ENCODE results near the gene EFHC1. TPM values are rescaled to one million over a fixed set of nuclear protein-coding genes. Genes with fewer than 3 reads are reported as not detected.
A peak's percentile ranks its signal among the peaks of the same experiment; 100 is the strongest.

The EFHC1 gene
- total RNA-seq, 1 donor from 2014 or later, result 14.1 TPM

GRCh38 chr6:52513464-52513863 is 93.3 kb downstream of the EFHC1 start:
- H3K4me1 ChIP-seq (ENCODE audit: control insufficient read depth in 3 of 3, insufficient read depth in 3 of 3, low read length in 3 of 3), result peaks cover 36 to 59% (median 55%) of the 10 kb centered on the region in 3 donors
- H3K9ac ChIP-seq (ENCODE audit: low read depth in 1 of 3, low read length in 3 of 3), result no peak overlapping the region
- peaks cover 2 to 13% (median 5%) of the 10 kb centered on the region in 3 donors for H3K36me3 ChIP-seq (ENCODE audit: control insufficient read depth in 3 of 3, insufficient read depth in 3 of 3, low read length in 3 of 3)
- no peak overlapping the region for H3K4me3 ChIP-seq (ENCODE audit: low read length in 3 of 3)
- H3K9me3 ChIP-seq (ENCODE audit: control insufficient read depth in 3 of 3, low read length in 3 of 3), result no peaks in the 10 kb centered on the region
- H3K27ac ChIP-seq (ENCODE audit: low read depth, low read length), result peak overlapping the region; percentile 51
- H3K27me3 ChIP-seq (ENCODE audit: control insufficient read depth in 3 of 3, insufficient read depth in 3 of 3, low read length in 3 of 3), result no peaks in the 10 kb centered on the region

- Histone ChIP-seq H3K4me1 (ENCODE audit: control insufficient read depth in 3 of 3, insufficient read depth in 3 of 3, low read length in 3 of 3) (peaks cover 41 to 59% (median 55%) of the 10 kb centered on the region in 3 donors), H3K27me3 (ENCODE audit: control insufficient read depth in 3 of 3, insufficient read depth in 3 of 3, low read length in 3 of 3) (no peaks in the 10 kb centered on the region), H3K9me3 (ENCODE audit: control insufficient read depth in 3 of 3, low read length in 3 of 3) (no peaks in the 10 kb centered on the region), H3K36me3 (ENCODE audit: control insufficient read depth in 3 of 3, insufficient read depth in 3 of 3, low read length in 3 of 3) (peaks cover 2 to 10% (median 5%) of the 10 kb centered on the region in 3 donors), H3K9ac (ENCODE audit: low read depth in 1 of 3, low read length in 3 of 3) (no peak overlapping the region), H3K27ac (ENCODE audit: low read depth, low read length) (peak overlapping the region; percentile 51), H3K4me3 (ENCODE audit: low read length in 3 of 3) (no peak overlapping the region)
Measured at GRCh38 chr6:52513896-52514295, 93.8 kb downstream of the EFHC1 start.

- no peaks in the 10 kb centered on the region for H3K27me3 ChIP-seq (ENCODE audit: control insufficient read depth in 3 of 3, insufficient read depth in 3 of 3, low read length in 3 of 3)
- no peak overlapping the region for H3K9ac ChIP-seq (ENCODE audit: low read depth in 1 of 3, low read length in 3 of 3)
- peaks cover 42 to 59% (median 51%) of the 10 kb centered on the region in 3 donors for H3K4me1 ChIP-seq (ENCODE audit: control insufficient read depth in 3 of 3, insufficient read depth in 3 of 3, low read length in 3 of 3)
- H3K36me3 ChIP-seq (ENCODE audit: control insufficient read depth in 3 of 3, insufficient read depth in 3 of 3, low read length in 3 of 3), result peaks cover 0 to 7% (median 1%) of the 10 kb centered on the region in 3 donors
- peak overlapping the region; percentile 51 for H3K27ac ChIP-seq (ENCODE audit: low read depth, low read length)
- no peaks in the 10 kb centered on the region for H3K9me3 ChIP-seq (ENCODE audit: control insufficient read depth in 3 of 3, low read length in 3 of 3)
- H3K4me3 ChIP-seq (ENCODE audit: low read length in 3 of 3), result no peak overlapping the region
Measured at GRCh38 chr6:52514514-52514913, 94.4 kb downstream of the EFHC1 start.

GRCh38 chr6:52515219-52515960 is 95.2 kb downstream of the EFHC1 start:
- no peaks in the 10 kb centered on the region for H3K27me3 ChIP-seq (ENCODE audit: control insufficient read depth in 3 of 3, insufficient read depth in 3 of 3, low read length in 3 of 3)
- no peaks in the 10 kb centered on the region for H3K9me3 ChIP-seq (ENCODE audit: control insufficient read depth in 3 of 3, low read length in 3 of 3)
- no peak overlapping the region for H3K4me3 ChIP-seq (ENCODE audit: low read length in 3 of 3)
- H3K4me1 ChIP-seq (ENCODE audit: control insufficient read depth in 3 of 3, insufficient read depth in 3 of 3, low read length in 3 of 3), result peaks cover 42 to 59% (median 50%) of the 10 kb centered on the region in 3 donors
- no peak overlapping the region for H3K9ac ChIP-seq (ENCODE audit: low read depth in 1 of 3, low read length in 3 of 3)
- peak overlapping the region; percentile 51 for H3K27ac ChIP-seq (ENCODE audit: low read depth, low read length)
- H3K36me3 ChIP-seq (ENCODE audit: control insufficient read depth in 3 of 3, insufficient read depth in 3 of 3, low read length in 3 of 3), result peaks cover 0 to 7% (median 0%) of the 10 kb centered on the region in 3 donors

- Histone ChIP-seq H3K36me3 (ENCODE audit: control insufficient read depth in 3 of 3, insufficient read depth in 3 of 3, low read length in 3 of 3) (peaks cover 0 to 7% (median 0%) of the 10 kb centered on the region in 3 donors), H3K9ac (ENCODE audit: low read depth in 1 of 3, low read length in 3 of 3) (no peak overlapping the region), H3K9me3 (ENCODE audit: control insufficient read depth in 3 of 3, low read length in 3 of 3) (no peaks in the 10 kb centered on the region), H3K27ac (ENCODE audit: low read depth, low read length) (no peak overlapping the region), H3K27me3 (ENCODE audit: control insufficient read depth in 3 of 3, insufficient read depth in 3 of 3, low read length in 3 of 3) (no peaks in the 10 kb centered on the region), H3K4me3 (ENCODE audit: low read length in 3 of 3) (no peak overlapping the region), H3K4me1 (ENCODE audit: control insufficient read depth in 3 of 3, insufficient read depth in 3 of 3, low read length in 3 of 3) (peaks cover 41 to 54% (median 48%) of the 10 kb centered on the region in 3 donors)
Measured at GRCh38 chr6:52516269-52516668, 96.1 kb downstream of the EFHC1 start.

GRCh38 chr6:52516943-52517342 is 96.8 kb downstream of the EFHC1 start:
- Histone ChIP-seq H3K4me1 (ENCODE audit: control insufficient read depth in 3 of 3, insufficient read depth in 3 of 3, low read length in 3 of 3) (peaks cover 34 to 50% (median 41%) of the 10 kb centered on the region in 3 donors), H3K9ac (ENCODE audit: low read depth in 1 of 3, low read length in 3 of 3) (no peak overlapping the region), H3K27ac (ENCODE audit: low read depth, low read length) (no peak overlapping the region), H3K27me3 (ENCODE audit: control insufficient read depth in 3 of 3, insufficient read depth in 3 of 3, low read length in 3 of 3) (no peaks in the 10 kb centered on the region), H3K9me3 (ENCODE audit: control insufficient read depth in 3 of 3, low read length in 3 of 3) (no peaks in the 10 kb centered on the region), H3K4me3 (ENCODE audit: low read length in 3 of 3) (no peak overlapping the region), H3K36me3 (ENCODE audit: control insufficient read depth in 3 of 3, insufficient read depth in 3 of 3, low read length in 3 of 3) (peaks cover 0 to 7% (median 0%) of the 10 kb centered on the region in 3 donors)

- Histone ChIP-seq H3K27me3 (ENCODE audit: control insufficient read depth in 3 of 3, insufficient read depth in 3 of 3, low read length in 3 of 3) (no peaks in the 10 kb centered on the region), H3K4me3 (ENCODE audit: low read length in 3 of 3) (peak overlapping the region in 2 of 3 donors; percentile 17 to 31), H3K9ac (ENCODE audit: low read depth in 1 of 3, low read length in 3 of 3) (peak overlapping the region; percentile 18 to 57 (median 57)), H3K36me3 (ENCODE audit: control insufficient read depth in 3 of 3, insufficient read depth in 3 of 3, low read length in 3 of 3) (peaks cover 0 to 7% (median 0%) of the 10 kb centered on the region in 3 donors), H3K4me1 (ENCODE audit: control insufficient read depth in 3 of 3, insufficient read depth in 3 of 3, low read length in 3 of 3) (peaks cover 35 to 50% (median 44%) of the 10 kb centered on the region in 3 donors), H3K9me3 (ENCODE audit: control insufficient read depth in 3 of 3, low read length in 3 of 3) (no peaks in the 10 kb centered on the region), H3K27ac (ENCODE audit: low read depth, low read length) (peak overlapping the region; percentile 89)
Measured at GRCh38 chr6:52517502-52518278, 97.5 kb downstream of the EFHC1 start.

- Histone ChIP-seq H3K4me1 (ENCODE audit: control insufficient read depth in 3 of 3, insufficient read depth in 3 of 3, low read length in 3 of 3) (peaks cover 33 to 45% (median 42%) of the 10 kb centered on the region in 3 donors), H3K9ac (ENCODE audit: low read depth in 1 of 3, low read length in 3 of 3) (peak overlapping the region in 2 of 3 donors; percentile 18 to 57), H3K4me3 (ENCODE audit: low read length in 3 of 3) (no peak overlapping the region), H3K27me3 (ENCODE audit: control insufficient read depth in 3 of 3, insufficient read depth in 3 of 3, low read length in 3 of 3) (no peaks in the 10 kb centered on the region), H3K9me3 (ENCODE audit: control insufficient read depth in 3 of 3, low read length in 3 of 3) (no peaks in the 10 kb centered on the region), H3K27ac (ENCODE audit: low read depth, low read length) (peak overlapping the region; percentile 89), H3K36me3 (ENCODE audit: control insufficient read depth in 3 of 3, insufficient read depth in 3 of 3, low read length in 3 of 3) (peaks cover 0 to 7% (median 0%) of the 10 kb centered on the region in 3 donors)
Measured at GRCh38 chr6:52518279-52518945, 98.3 kb downstream of the EFHC1 start.

GRCh38 chr6:52519618-52520017 is 99.5 kb downstream of the EFHC1 start:
- no peaks in the 10 kb centered on the region for H3K9me3 ChIP-seq (ENCODE audit: control insufficient read depth in 3 of 3, low read length in 3 of 3)
- H3K4me1 ChIP-seq (ENCODE audit: control insufficient read depth in 3 of 3, insufficient read depth in 3 of 3, low read length in 3 of 3), result peaks cover 27 to 36% (median 34%) of the 10 kb centered on the region in 3 donors
- no peak overlapping the region for H3K9ac ChIP-seq (ENCODE audit: low read depth in 1 of 3, low read length in 3 of 3)
- H3K4me3 ChIP-seq (ENCODE audit: low read length in 3 of 3), result no peak overlapping the region
- peaks cover 0 to 4% (median 0%) of the 10 kb centered on the region in 3 donors for H3K36me3 ChIP-seq (ENCODE audit: control insufficient read depth in 3 of 3, insufficient read depth in 3 of 3, low read length in 3 of 3)
- H3K27ac ChIP-seq (ENCODE audit: low read depth, low read length), result no peak overlapping the region
- no peaks in the 10 kb centered on the region for H3K27me3 ChIP-seq (ENCODE audit: control insufficient read depth in 3 of 3, insufficient read depth in 3 of 3, low read length in 3 of 3)
